IPS-18a (cell line): ENCODE data around the gene SULT1C4.

Experiments used
- H3K27ac ChIP-seq: one replicate; pipeline ENCODE4 v1.5.1; 2013; ENCODE audit warnings: low read length
- H3K27me3 ChIP-seq: one replicate; pipeline ENCODE4 v1.6.1; 2013; ENCODE audit warnings: mild to moderate bottlenecking, low read length; ENCODE audit not compliant: control insufficient read depth, insufficient read depth
- H3K36me3 ChIP-seq: one replicate; pipeline ENCODE4 v1.6.1; 2013; ENCODE audit warnings: low read depth, low read length; ENCODE audit not compliant: control insufficient read depth
- H3K4me1 ChIP-seq: one replicate; pipeline ENCODE4 v1.6.1; 2013; ENCODE audit warnings: low read depth, low read length; ENCODE audit not compliant: control insufficient read depth
- H3K4me3 ChIP-seq: one replicate; pipeline ENCODE4 v1.5.1; 2013; ENCODE audit warnings: low read length
- H3K9ac ChIP-seq: one replicate; pipeline ENCODE4 v1.6.1; 2013; ENCODE audit warnings: mild to moderate bottlenecking, low read length, moderate library complexity
- H3K9me3 ChIP-seq: one replicate; pipeline ENCODE4 v1.6.1; 2013; ENCODE audit warnings: low read depth, low read length; ENCODE audit not compliant: control insufficient read depth

SULT1C4 gene

GRCh38 chr2:108377815-108378630 is at the start of gene SULT1C4:
Gene SULT1C4, plus strand, starts transcription at chr2:108377954. Its CDS starts 384 bp downstream, at chr2:108378338.
- Histone ChIP-seq H3K9me3 (no peaks in the 10 kb centered on the region), H3K9ac (peak within 1 kb of the TSS; percentile 3), H3K27ac (peak within 1 kb of the TSS; percentile 32), H3K27me3 (no peaks in the 10 kb centered on the region), H3K36me3 (no peaks in the 10 kb centered on the region), H3K4me3 (peak within 1 kb of the TSS; percentile 29), H3K4me1 (peaks cover 28% of the 10 kb centered on the region)

GRCh38 chr2:108329771-108330170 is 48.0 kb upstream of the SULT1C4 start:
- no peak overlapping the region for H3K9ac ChIP-seq
- H3K4me1 ChIP-seq = no peaks in the 10 kb centered on the region
- H3K27ac ChIP-seq = no peak overlapping the region
- no peak overlapping the region for H3K4me3 ChIP-seq
- H3K36me3 ChIP-seq = no peaks in the 10 kb centered on the region
- no peaks in the 10 kb centered on the region for H3K27me3 ChIP-seq
- H3K9me3 ChIP-seq = no peaks in the 10 kb centered on the region

DNA sequence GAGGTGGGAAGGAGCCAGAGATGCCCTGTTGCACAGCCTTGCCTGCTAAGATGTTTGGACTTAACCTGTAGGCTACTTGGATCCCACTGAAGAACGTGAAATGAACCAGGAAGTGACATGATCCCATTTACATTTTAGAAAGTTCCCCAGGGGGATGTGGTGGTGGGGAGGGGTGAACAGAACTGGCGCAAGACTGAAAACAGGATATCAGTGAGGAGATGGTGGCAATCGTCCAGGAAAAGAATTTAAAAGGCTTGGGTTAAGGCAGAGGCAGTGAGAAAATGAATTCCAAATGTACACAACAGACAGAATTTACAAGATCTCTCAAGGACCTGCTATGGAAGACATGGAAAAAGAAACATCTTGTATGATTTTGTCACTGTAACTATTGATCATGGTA is 46.8 kb upstream of the SULT1C4 start:
- H3K27me3 ChIP-seq = no peaks in the 10 kb centered on the region
- H3K9ac ChIP-seq = no peak overlapping the region
- no peaks in the 10 kb centered on the region for H3K36me3 ChIP-seq
- no peak overlapping the region for H3K4me3 ChIP-seq
- H3K4me1 ChIP-seq = no peaks in the 10 kb centered on the region
- H3K27ac ChIP-seq = no peak overlapping the region
- H3K9me3 ChIP-seq = no peaks in the 10 kb centered on the region

- no peak overlapping the region for H3K27ac ChIP-seq
- no peak overlapping the region for H3K4me3 ChIP-seq
- no peaks in the 10 kb centered on the region for H3K27me3 ChIP-seq
- H3K36me3 ChIP-seq = no peaks in the 10 kb centered on the region
- H3K9me3 ChIP-seq = no peaks in the 10 kb centered on the region
- H3K4me1 ChIP-seq = peaks cover 15% of the 10 kb centered on the region
- H3K9ac ChIP-seq = no peak overlapping the region
Observed at GRCh38 chr2:108345951-108346350, 31.8 kb upstream of the SULT1C4 start.

GRCh38 chr2:108346827-108347226 is 30.9 kb upstream of the SULT1C4 start:
- no peak overlapping the region for H3K9ac ChIP-seq
- H3K9me3 ChIP-seq = no peaks in the 10 kb centered on the region
- H3K36me3 ChIP-seq = no peaks in the 10 kb centered on the region
- no peak overlapping the region for H3K27ac ChIP-seq
- no peak overlapping the region for H3K4me3 ChIP-seq
- H3K27me3 ChIP-seq = no peaks in the 10 kb centered on the region
- peaks cover 15% of the 10 kb centered on the region for H3K4me1 ChIP-seq

GRCh38 chr2:108347786-108348185 is 30.0 kb upstream of the SULT1C4 start:
- no peak overlapping the region for H3K4me3 ChIP-seq
- H3K36me3 ChIP-seq = no peaks in the 10 kb centered on the region
- H3K27me3 ChIP-seq = no peaks in the 10 kb centered on the region
- H3K27ac ChIP-seq = no peak overlapping the region
- H3K9ac ChIP-seq = no peak overlapping the region
- peaks cover 15% of the 10 kb centered on the region for H3K4me1 ChIP-seq
- no peaks in the 10 kb centered on the region for H3K9me3 ChIP-seq

DNA sequence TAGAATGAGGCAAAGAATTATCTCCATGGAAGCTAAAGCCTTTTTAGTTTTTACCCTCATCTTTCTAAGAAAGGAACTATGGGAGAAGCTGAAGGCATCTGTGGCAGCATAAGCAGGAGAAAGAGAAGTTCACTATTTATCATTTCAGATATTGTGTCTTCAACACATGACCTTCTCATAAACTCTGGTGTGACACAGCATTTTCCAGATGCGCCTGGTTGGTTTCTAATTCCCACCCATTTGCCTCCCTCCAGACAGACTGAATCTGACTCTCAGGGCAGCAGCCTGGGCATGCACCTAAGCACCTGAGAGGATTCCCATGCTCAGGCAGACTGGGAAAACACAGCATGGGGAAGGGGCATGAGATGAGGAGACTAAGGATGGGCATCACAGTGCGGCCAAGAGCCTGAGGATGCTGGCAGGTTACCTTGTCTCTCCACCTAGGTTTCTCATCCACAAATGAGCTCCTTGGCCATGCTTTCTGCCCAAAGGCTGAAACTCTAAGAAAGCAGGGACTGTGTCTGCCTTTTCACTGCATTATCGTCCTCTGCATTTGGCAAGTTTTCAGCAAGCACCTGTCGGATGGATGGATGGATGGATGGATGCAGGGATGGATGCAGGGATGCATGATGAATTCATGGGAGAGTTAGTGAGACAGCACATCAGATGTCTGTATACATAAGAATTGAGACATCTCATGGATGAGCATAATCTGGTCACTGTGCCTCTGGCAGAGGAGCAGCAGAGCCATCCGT is 28.8 kb upstream of the SULT1C4 start:
- H3K9me3 ChIP-seq = no peaks in the 10 kb centered on the region
- no peaks in the 10 kb centered on the region for H3K36me3 ChIP-seq
- H3K27ac ChIP-seq = no peak overlapping the region
- H3K4me3 ChIP-seq = no peak overlapping the region
- no peaks in the 10 kb centered on the region for H3K27me3 ChIP-seq
- H3K9ac ChIP-seq = no peak overlapping the region
- peaks cover 15% of the 10 kb centered on the region for H3K4me1 ChIP-seq

DNA sequence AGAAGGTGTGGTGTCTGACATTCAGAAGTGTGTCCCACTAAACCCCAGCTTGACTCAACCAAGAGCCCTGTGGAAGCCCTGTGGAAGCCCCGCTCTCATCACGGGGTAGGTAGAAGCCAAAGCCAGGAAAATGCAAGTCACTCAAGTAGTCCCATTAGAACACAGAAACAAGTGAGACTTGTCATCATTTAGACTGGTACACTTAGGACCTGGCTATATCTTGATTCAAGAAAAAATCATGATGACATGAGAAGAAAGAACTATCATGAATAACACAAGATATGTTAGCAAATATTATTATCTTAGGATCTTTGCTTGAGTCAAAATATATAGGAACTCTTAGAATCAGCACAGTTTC is 28.2 kb upstream of the SULT1C4 start:
- no peaks in the 10 kb centered on the region for H3K9me3 ChIP-seq
- no peaks in the 10 kb centered on the region for H3K36me3 ChIP-seq
- no peak overlapping the region for H3K4me3 ChIP-seq
- no peaks in the 10 kb centered on the region for H3K27me3 ChIP-seq
- H3K4me1 ChIP-seq = peaks cover 15% of the 10 kb centered on the region
- no peak overlapping the region for H3K27ac ChIP-seq
- H3K9ac ChIP-seq = no peak overlapping the region

GRCh38 chr2:108351889-108352288 is 25.9 kb upstream of the SULT1C4 start:
- H3K27me3 ChIP-seq = no peaks in the 10 kb centered on the region
- no peaks in the 10 kb centered on the region for H3K9me3 ChIP-seq
- no peak overlapping the region for H3K27ac ChIP-seq

GRCh38 chr2:108354136-108354535 is 23.6 kb upstream of the SULT1C4 start:
- Histone ChIP-seq H3K4me3 (no peak overlapping the region), H3K27me3 (no peaks in the 10 kb centered on the region), H3K27ac (no peak overlapping the region), H3K4me1 (no peaks in the 10 kb centered on the region), H3K36me3 (no peaks in the 10 kb centered on the region), H3K9me3 (no peaks in the 10 kb centered on the region), H3K9ac (no peak overlapping the region)

More at GRCh38 chr2:108351889-108352288, 25.9 kb upstream of the SULT1C4 start:
- Histone ChIP-seq H3K36me3 (no peaks in the 10 kb centered on the region), H3K4me3 (no peak overlapping the region), H3K9ac (no peak overlapping the region), H3K4me1 (peaks cover 15% of the 10 kb centered on the region)

DNA sequence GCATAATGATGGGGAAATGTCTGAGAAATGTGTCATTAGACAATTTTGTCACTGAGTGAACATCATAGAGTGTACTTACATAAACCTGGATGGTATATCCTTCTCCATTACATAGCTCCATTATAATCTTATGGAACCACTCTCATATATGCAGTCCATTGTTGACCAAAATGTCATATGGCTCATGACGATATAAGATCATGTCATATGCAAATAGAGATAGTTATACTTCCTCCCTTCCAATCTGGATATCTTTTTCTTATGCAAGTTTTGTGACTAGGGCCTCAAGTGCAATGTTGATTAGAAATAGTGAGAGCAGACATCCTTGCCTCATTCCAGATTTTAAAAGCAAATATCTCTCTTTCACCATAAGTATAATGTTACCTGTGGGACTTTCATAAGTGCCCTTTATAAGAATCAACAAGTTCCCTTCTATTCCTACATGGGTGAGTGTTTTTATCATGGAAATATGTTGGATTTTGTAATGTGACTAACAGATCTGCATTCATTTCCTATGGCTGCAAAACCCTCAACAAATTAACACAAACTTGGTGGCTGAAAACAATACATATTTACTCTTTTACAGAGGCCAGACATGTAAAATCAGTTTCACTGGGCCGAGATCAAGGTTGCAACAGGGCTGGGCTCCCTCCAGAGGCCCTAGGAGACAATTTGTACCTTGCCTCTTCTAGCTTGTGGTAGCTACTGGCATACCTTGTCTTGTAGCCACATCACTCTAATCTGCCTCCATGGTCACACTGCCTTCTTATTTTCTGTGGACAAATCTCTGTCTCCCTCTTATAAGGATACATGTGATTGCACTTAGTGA is 21.6 kb upstream of the SULT1C4 start:
- Histone ChIP-seq H3K9me3 (no peaks in the 10 kb centered on the region), H3K4me3 (no peak overlapping the region), H3K27ac (no peak overlapping the region), H3K9ac (no peak overlapping the region), H3K4me1 (no peaks in the 10 kb centered on the region), H3K36me3 (no peaks in the 10 kb centered on the region), H3K27me3 (no peaks in the 10 kb centered on the region)
